Measurements from ENCODE around the gene SMCO1.

SMCO1 gene

DNA sequence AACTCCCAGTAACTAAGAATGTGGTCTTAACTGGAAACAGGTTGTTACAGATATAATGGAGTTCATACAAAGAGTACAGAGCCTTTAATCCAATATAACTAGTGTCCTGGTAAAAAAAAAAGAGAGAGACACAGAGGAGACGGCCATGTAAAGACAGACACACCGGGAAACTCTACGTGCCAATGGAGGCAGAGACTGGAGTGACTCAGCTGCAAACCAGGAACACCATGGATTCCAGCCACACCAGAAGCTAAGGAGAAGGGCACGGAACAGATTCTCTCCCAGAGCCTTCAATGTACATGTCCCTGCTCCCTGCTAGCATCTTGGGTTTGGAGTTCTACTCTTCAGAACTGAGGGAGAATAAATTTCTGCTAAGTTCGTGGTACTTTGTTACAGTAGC lies 16.1 kb downstream of the SMCO1 start:
- no peak for TF ChIP-seq CTCF (IDR thresholded peaks at IDR 0.05; ENCODE audit: extremely low read depth, missing control alignments)
- no peak for DNase-seq (ENCODE audit: low spot score)

- no peak for DNase-seq (ENCODE audit: low spot score)
- no peak for TF ChIP-seq CTCF (IDR thresholded peaks at IDR 0.05; ENCODE audit: extremely low read depth, missing control alignments)
Measured at GRCh38 chr3:196498297-196498696, 16.8 kb downstream of the SMCO1 start.

GRCh38 chr3:196496183-196496582 lies 19.0 kb downstream of the SMCO1 start:
- TF ChIP-seq CTCF (IDR thresholded peaks at IDR 0.05; ENCODE audit: extremely low read depth, missing control alignments): no peak
- no peak for DNase-seq (ENCODE audit: low spot score)

- no peak for TF ChIP-seq CTCF (IDR thresholded peaks at IDR 0.05; ENCODE audit: extremely low read depth, missing control alignments)
- no peak for DNase-seq (ENCODE audit: low spot score)
Measured at GRCh38 chr3:196493292-196493691, 21.9 kb downstream of the SMCO1 start.

DNA sequence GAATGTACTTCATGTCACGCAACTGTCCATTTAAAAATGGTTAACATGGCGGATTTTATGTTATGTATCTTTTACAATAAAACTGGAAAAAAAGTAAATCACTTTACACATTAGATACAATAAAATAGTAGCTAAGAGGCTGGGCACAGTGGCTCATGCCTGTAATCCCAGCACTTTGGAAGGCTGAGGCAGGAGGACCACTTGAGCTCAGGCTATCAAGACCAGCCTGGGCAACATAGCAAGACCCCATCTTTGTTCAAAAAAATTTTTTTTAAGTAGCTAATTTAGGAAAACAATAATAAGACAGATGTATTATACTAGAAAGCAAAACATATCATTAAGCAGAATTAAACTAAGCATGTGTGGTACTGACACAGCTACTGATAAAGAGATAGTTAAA lies 23.1 kb downstream of the SMCO1 start:
- DNase-seq (ENCODE audit: low spot score): no peak
- TF ChIP-seq CTCF (IDR thresholded peaks at IDR 0.05; ENCODE audit: extremely low read depth, missing control alignments): no peak

GRCh38 chr3:196489747-196490146 lies 25.4 kb downstream of the SMCO1 start:
- no peak for DNase-seq (ENCODE audit: low spot score)

GRCh38 chr3:196486263-196486662 lies 28.9 kb downstream of the SMCO1 start:
- no peak for DNase-seq (ENCODE audit: low spot score)
- TF ChIP-seq CTCF (IDR thresholded peaks at IDR 0.05; ENCODE audit: extremely low read depth, missing control alignments): peak; percentile 32

More at GRCh38 chr3:196489747-196490146, 25.4 kb downstream of the SMCO1 start:
- TF ChIP-seq CTCF (IDR thresholded peaks at IDR 0.05; ENCODE audit: extremely low read depth, missing control alignments): no peak

All from GM20000 (cell line).